Tibial nerve (tissue), 4 donors: ENCODE measurements around the gene ZNF518A. TPM values are rescaled to one million over a fixed set of nuclear protein-coding genes. Genes with fewer than 3 reads are reported as not detected.

Experiments used
- DNase-seq, 2 donors: peaks; one replicate each; pipeline ENCODE4 v3.0.0-alpha.2; 2019; ENCODE audit warnings: low spot score in 2 of 2
- H3K27ac ChIP-seq, 4 donors: fragments of 200-600 bp; sonication (generic) in 3 of 4; one replicate each; pipeline ENCODE4 v1.5.1; 2017 to 2019; ENCODE audit warnings: mild to moderate bottlenecking in 1 of 4
- H3K27me3 ChIP-seq, 2 donors: fragments of 200-600 bp; sonication (generic) in 1 of 2; one replicate each; pipeline versions ENCODE4 v1.5.1 to v1.6.0; 2017 to 2019
- H3K36me3 ChIP-seq, 3 donors: fragments of 200-600 bp; sonication (generic); one replicate each; pipeline ENCODE4 v1.5.1; 2018 to 2019
- H3K4me1 ChIP-seq, 4 donors: fragments of 200-600 bp; sonication (generic) in 3 of 4; one replicate each; pipeline ENCODE4 v1.5.1; 2017 to 2019
- H3K4me3 ChIP-seq, 4 donors: fragments of 200-600 bp; sonication (generic) in 3 of 4; one replicate each; pipeline ENCODE4 v1.5.1; 2017 to 2019; ENCODE audit warnings: mild to moderate bottlenecking in 1 of 4, moderate library complexity in 1 of 4
- H3K9me3 ChIP-seq, 4 donors: fragments of 200-600 bp; sonication (generic) in 3 of 4; one replicate each; pipeline ENCODE4 v1.5.1; 2017 to 2019
- CTCF ChIP-seq, 5 experiments: fragments of 200-600 bp in 3 of 5; fragments of 450-650 bp in 2 of 5; sonication (generic) in 3 of 5; IDR thresholded peaks; one replicate each; pipeline ENCODE4 v1.5.1; 2016 to 2019; ENCODE audit warnings: antibody characterized with exemption in 5 of 5, mild to moderate bottlenecking in 3 of 5, moderate library complexity in 2 of 5
- EP300 ChIP-seq, 2 donors: sonication (generic); formaldehyde crosslinking; IDR thresholded peaks; one replicate each; pipeline ENCODE4 v1.6.1; 2017; ENCODE audit warnings: antibody characterized with exemption in 2 of 2, mild to moderate bottlenecking in 1 of 2
- POLR2A ChIP-seq, 2 donors: fragments of 450-650 bp; IDR thresholded peaks; one replicate each; pipeline ENCODE4 v1.6.1; 2017; ENCODE audit warnings: antibody characterized with exemption in 2 of 2, mild to moderate bottlenecking in 2 of 2, moderate library complexity in 2 of 2
- WGBS, 2 donors: methylation state at CpG; one replicate each; pipeline ENCODE4 v1.1.5; 2018; 5-methylcytosine and 5-hydroxymethylcytosine counted together
- total RNA-seq, 4 donors: library from RNA; depleted of rRNA; stranded (reverse); fragments of >200 nt; gene quantifications; one replicate each; pipeline ENCODE4 v1.1.0, GENCODE V29; 2016

Gene ZNF518A
- total RNA-seq, 4 donors from 2014 or later: 20.7 to 36.7 (median 25.7) TPM

DNA sequence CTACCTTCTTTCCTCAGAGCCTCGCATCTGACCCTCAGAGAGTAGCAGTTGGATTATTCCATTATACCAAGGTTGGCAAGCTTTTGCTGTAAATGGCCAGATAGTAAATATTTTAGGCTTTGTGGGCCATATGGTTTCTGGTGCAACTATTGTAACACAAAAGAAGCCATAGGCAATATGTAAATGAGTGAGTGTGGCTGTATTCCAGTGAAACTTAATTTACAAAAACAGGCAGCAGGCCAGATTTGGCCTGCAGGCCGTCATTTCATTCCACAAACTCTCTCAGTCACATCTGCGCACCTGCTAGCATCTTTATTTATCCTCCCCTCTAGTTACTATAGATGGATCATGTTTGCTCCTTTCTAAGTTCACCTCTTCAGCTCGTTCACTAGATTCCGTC is 6.7 kb downstream of the ZNF518A start:
- Histone ChIP-seq H3K4me3 (no peak overlapping the region), H3K4me1 (no peaks in the 10 kb centered on the region), H3K27me3 (no peaks in the 10 kb centered on the region), H3K36me3 (peaks cover 0 to 67% (median 0%) of the 10 kb centered on the region in 3 donors), H3K27ac (no peak overlapping the region), H3K9me3 (no peaks in the 10 kb centered on the region)
- WGBS, 2 donors: 89% methylated on average over 5 of the region's 5 CpGs
- DNase-seq: no peak
- TF ChIP-seq EP300 (IDR thresholded peaks at IDR 0.05): no peak
- no peak for TF ChIP-seq CTCF (IDR thresholded peaks at IDR 0.05)
- TF ChIP-seq POLR2A (IDR thresholded peaks at IDR 0.05): no peak

GRCh38 chr10:96137567-96137966 is 7.5 kb downstream of the ZNF518A start:
- no peak overlapping the region for H3K4me3 ChIP-seq
- no peaks in the 10 kb centered on the region for H3K4me1 ChIP-seq
- TF ChIP-seq EP300 (IDR thresholded peaks at IDR 0.05): no peak
- no peak for TF ChIP-seq CTCF (IDR thresholded peaks at IDR 0.05)
- no peak for TF ChIP-seq POLR2A (IDR thresholded peaks at IDR 0.05)
- WGBS, 2 donors: 96% methylated on average over 2 of the region's 2 CpGs
- no peaks in the 10 kb centered on the region for H3K27me3 ChIP-seq
- no peak overlapping the region for H3K27ac ChIP-seq
- H3K36me3 ChIP-seq: peaks cover 0 to 72% (median 0%) of the 10 kb centered on the region in 3 donors
- no peaks in the 10 kb centered on the region for H3K9me3 ChIP-seq
- DNase-seq: no peak

DNA sequence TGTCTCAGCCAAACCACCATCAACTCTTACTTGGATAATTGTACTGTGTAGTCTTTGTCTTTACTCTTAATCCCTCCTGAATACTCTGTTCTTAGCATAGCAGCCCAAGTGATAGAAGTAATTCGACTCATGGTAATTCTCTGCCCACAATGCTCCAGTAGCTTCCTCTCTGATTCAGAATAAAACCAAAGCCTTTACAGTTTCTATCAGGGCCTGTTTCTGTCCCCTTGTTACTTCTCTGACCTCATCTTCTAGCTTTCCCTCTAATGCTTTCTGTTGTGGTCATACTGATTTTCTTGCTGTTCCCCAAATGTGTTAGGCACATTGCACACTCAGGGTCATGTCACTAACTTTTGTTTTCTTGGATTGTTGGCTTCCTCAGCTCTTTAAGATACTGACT is 8.0 kb downstream of the ZNF518A start:
- H3K36me3 ChIP-seq: peaks cover 0 to 73% (median 0%) of the 10 kb centered on the region in 3 donors
- no peak overlapping the region for H3K4me3 ChIP-seq
- no peaks in the 10 kb centered on the region for H3K27me3 ChIP-seq
- no peak for DNase-seq
- no peaks in the 10 kb centered on the region for H3K9me3 ChIP-seq
- no peak overlapping the region for H3K27ac ChIP-seq
- TF ChIP-seq EP300 (IDR thresholded peaks at IDR 0.05) (no peak), CTCF (IDR thresholded peaks at IDR 0.05) (no peak)
- H3K4me1 ChIP-seq: no peaks in the 10 kb centered on the region
- 88 to 96% methylated on average over 1 of the region's 1 CpG for WGBS, 2 donors

- no peaks in the 10 kb centered on the region for H3K9me3 ChIP-seq
- H3K36me3 ChIP-seq: peaks cover 7 to 87% (median 8%) of the 10 kb centered on the region in 3 donors
- H3K4me3 ChIP-seq: no peak overlapping the region
- no peak for TF ChIP-seq CTCF (IDR thresholded peaks at IDR 0.05)
- no peak for TF ChIP-seq EP300 (IDR thresholded peaks at IDR 0.05)
- TF ChIP-seq POLR2A (IDR thresholded peaks at IDR 0.05): no peak
- no peak overlapping the region for H3K27ac ChIP-seq
- DNase-seq: no peak
- no peaks in the 10 kb centered on the region for H3K27me3 ChIP-seq
- no peaks in the 10 kb centered on the region for H3K4me1 ChIP-seq
- WGBS, 2 donors: 93 to 97% methylated on average over 4 of the region's 4 CpGs
Measured at GRCh38 chr10:96152437-96152836, 22.3 kb downstream of the ZNF518A start.

DNA sequence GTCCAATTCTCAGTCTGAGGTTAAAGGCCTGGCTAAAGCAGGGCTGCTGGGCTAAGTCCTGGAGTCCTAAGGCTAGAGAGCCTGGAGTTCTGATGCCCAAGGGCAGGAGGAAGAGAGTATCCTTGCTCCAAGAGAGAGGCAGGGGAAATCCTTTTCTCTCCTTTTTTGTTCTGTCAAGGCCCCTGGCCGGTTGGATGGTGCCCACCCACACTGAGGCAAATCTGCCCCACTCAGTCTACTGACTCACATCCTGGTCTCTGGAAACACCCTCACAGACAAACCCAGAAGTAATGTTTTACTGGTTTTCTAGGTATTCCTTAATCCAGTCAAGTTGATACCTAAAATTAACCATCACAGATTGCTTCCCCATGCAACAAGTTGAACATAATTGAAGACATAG is 23.0 kb downstream of the ZNF518A start:
- Histone ChIP-seq H3K27me3 (no peaks in the 10 kb centered on the region), H3K9me3 (no peaks in the 10 kb centered on the region), H3K27ac (no peak overlapping the region), H3K4me1 (no peaks in the 10 kb centered on the region), H3K36me3 (peaks cover 7 to 87% (median 9%) of the 10 kb centered on the region in 3 donors), H3K4me3 (no peak overlapping the region)
- TF ChIP-seq POLR2A (IDR thresholded peaks at IDR 0.05): no peak
- no peak for TF ChIP-seq EP300 (IDR thresholded peaks at IDR 0.05)
- TF ChIP-seq CTCF (IDR thresholded peaks at IDR 0.05): no peak
- WGBS, 2 donors: 67 to 87% methylated on average over 1 of the region's 1 CpG
- no peak for DNase-seq
